ENCODE measurements around the gene DHFR2.
"Not testable (repeated sequence)": the region's sequence is repeated elsewhere in the genome, so short reads cannot be mapped to it uniquely, and the experiment has no call there.

DHFR2 gene

GRCh38 chr3:94065122-94065521, 2.4 kb upstream of the DHFR2 start:
- DNase-seq (ENCODE audit: low spot score), result no peak

DNA sequence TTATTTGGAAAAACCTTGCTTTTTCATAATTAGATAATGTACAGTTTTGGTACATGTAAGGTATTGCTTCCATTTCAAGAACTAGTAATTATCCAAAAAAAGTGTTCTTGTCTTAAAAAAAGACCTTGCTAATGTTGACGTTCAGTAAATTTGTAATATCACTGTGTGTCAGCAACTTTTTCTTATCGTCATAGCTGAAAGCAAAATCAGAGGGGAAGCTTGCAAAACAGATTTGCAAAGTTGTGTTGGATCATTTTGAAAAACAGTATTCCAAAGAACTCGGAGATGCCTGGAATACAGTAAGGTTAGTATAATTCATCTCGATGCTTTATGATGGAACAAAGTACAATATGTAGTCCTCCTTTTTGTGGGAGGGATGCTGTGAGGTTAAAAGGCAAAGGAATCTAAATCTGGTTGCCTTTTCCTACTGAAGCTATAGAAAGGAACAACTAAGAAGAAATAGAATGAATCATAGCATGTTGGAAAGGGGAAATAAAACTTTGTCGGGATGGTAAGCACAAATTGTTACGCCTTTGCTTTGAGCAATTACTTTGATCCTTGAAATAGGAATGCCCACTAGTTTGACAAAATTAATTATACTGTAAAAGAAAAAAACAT, 1.6 kb upstream of the DHFR2 start:
- no peak for DNase-seq (ENCODE audit: low spot score)

- DNase-seq (ENCODE audit: low spot score), result no peak
These were observed 892 bp upstream of the DHFR2 start for GRCh38 chr3:94063496-94064119.

DNA sequence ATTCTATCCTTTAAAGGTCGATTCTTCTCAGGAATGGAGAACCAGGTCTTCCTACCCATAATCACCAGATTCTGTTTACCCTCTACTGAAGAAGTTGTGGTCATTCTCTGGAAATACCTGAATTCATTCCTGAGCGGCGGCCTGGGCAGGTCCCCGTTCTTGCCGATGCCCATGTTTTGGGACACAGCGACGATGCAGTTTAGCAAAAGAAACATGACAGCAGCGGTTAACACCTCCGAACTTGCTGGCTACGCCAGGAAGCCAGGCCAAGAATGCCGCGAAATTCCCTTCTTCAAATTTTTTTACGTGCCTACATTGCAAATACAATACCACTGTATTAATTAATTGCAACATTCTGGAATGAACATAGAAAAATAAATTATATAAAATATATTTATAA, 1.4 kb downstream of the DHFR2 start:
- DNase-seq (ENCODE audit: low spot score), result no peak

DNA sequence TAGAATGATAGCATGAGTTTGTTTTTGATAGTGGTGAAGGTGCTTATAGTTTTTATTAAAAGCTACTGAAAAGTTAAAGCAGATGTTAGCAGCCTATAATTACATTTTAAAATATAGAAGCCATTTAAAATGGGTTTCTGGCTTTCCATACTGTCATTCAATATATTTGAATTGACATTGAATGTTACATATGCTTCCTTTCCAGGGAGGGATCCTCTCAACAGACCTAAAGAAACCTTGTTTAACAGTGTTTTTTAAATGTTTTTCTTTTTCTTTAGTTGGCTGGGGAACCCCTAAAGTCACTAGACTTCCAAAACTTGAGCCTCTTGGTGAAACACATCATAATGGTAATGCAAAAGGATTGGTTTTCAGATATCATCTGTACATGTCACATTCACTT, 12.2 kb downstream of the DHFR2 start:
- no peak for DNase-seq (ENCODE audit: low spot score)

- no peak for DNase-seq (ENCODE audit: low spot score)
These were observed 13.4 kb downstream of the DHFR2 start for GRCh38 chr3:94049267-94049666.

DNA sequence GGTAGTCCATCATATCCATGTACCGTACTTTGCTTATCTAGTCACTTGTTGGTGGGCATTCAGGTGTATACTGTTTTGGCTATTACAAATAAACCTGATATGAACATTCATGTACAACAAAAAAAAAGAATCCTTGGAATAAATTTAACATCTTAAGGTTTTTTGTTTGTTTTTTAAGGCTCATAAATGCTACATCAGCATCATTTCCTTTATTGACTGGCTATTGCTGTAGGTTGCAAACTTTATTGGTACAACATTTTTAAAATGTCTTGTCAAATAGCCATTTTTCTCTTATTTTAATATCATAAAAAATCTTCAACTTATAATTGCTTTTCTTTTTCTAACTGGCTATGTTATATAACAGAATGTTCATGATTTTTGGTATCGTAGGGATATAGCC, 16.2 kb downstream of the DHFR2 start:
- DNase-seq (ENCODE audit: low spot score), result no peak

DNA sequence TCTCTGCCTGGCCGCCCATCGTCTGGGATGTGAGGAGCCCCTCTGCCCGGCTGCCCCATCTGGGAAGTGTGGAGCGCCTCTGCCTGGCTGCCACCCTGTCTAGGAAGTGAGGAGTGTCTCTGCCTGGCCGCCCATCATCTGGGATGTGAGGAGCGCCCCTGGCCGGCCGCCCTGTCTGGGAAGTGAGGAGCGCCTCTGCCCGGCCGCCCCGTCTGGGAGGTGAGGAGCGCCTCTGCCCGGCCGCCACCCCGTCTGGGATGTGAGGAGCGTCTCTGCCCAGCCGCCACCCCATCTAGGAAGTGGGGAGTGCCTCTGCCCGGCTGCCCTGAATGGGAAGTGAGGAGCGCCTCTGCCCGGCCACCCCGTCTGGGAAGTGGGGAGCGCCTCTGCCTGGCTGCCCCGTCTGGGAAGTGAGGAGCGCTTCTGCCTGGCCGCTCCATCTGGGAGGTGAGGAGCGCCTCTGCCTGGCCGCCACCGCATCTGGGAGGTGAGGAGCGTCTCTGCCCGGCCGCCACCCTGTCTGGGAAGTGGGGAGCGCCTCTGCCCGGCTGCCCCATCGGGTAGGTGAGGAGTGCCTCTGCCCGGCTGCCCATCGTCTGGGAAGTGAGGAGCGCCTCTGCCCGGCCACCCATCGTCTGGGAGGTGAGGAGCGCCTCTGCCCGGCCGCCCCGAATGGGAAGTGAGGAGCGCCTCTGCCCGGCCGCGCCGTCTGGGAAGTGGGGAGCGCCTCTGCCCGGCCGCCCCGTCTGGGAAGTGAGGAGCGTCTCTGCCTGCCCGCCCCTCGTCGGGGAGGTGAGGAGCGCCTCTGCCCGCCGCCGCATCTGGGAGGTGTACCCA, 18.4 kb downstream of the DHFR2 start:
- not testable (repeated sequence) for DNase-seq (ENCODE audit: low spot score)

DNA sequence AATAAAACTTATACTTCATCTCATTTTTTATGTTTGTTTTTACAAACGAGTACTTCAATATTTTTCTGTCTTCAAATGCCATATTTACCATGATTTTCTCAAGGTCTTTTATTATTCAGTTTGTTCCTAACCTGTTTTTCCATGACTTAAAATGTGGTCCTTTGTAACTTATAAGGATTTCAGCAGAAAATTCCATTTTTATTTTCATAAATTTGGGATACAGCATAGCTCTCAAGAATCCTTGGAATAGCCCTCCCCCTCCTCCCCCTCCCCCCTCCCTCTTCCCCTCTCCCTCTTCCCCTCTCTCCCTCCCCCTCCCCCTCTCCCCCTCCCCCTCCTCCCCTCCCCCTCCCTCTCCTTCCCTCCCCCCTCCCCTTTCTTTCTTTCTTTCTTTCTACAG, 19.4 kb downstream of the DHFR2 start:
- no peak for DNase-seq (ENCODE audit: low spot score)

DNA sequence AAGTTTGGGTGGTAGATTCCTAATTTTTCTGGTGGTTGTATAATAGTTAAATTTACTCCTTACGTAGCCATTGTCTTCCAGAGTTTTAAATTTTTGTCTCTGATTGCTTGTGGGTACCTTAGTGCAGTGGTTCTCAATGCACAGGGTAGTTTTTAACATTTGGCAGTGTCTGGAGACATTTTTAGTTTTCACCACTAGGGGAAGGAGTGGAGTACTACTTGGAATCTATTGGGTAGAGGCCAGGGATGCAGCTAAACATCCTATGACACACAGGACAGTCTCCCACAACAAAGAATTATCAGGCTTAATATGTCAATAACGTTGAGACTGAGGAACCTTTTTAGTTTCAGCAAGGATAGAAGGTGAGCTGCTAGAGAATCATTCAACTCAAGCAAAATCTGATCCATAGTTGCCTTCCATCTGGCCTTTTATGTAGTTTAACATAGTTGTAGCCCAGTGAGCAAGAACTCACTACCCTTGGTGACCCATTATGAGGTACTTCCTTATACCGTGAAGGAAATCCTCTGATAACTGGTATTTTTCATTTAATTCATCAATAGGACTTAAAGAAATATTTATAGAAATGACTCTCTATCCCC, 25.7 kb downstream of the DHFR2 start:
- no peak for DNase-seq (ENCODE audit: low spot score)

- DNase-seq (ENCODE audit: low spot score), result no peak
These were observed 34.5 kb downstream of the DHFR2 start, which contains the start of gene STX19 for GRCh38 chr3:94028093-94028837. Gene STX19 (minus strand): TSS chr3:94028597. CDS start chr3:94015269, 13,328 bp downstream.

- DNase-seq (ENCODE audit: low spot score), result no peak
These were observed 36.1 kb downstream of the DHFR2 start for GRCh38 chr3:94026623-94027022.

GRCh38 chr3:94024385-94024784, 38.3 kb downstream of the DHFR2 start:
- no peak for DNase-seq (ENCODE audit: low spot score)

- no peak for DNase-seq (ENCODE audit: low spot score)
These were observed 42.4 kb downstream of the DHFR2 start for GRCh38 chr3:94020293-94020692.

- DNase-seq (ENCODE audit: low spot score), result no peak
These were observed 43.1 kb downstream of the DHFR2 start for GRCh38 chr3:94019659-94020058.

DNA sequence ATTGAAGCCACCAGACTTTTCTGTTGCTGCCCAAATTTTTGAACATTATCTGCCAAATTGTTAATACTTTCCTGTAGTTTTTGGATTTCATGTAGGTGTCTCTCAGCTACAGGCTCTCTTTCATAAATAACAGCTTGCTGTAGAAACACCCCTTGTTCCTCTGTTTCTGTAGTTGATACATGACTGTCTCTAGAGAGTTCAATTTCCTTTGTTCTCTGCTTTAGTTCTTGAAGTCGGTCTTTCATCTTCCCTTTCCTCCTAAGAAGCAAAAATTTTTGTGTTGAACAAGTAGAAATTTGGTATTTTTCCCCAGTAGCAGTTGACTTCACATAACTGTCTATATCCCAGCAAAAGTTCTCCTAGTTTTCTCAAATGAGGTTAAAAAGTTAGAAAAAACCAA, 47.7 kb downstream of the DHFR2 start:
- no peak for DNase-seq (ENCODE audit: low spot score)

DNA sequence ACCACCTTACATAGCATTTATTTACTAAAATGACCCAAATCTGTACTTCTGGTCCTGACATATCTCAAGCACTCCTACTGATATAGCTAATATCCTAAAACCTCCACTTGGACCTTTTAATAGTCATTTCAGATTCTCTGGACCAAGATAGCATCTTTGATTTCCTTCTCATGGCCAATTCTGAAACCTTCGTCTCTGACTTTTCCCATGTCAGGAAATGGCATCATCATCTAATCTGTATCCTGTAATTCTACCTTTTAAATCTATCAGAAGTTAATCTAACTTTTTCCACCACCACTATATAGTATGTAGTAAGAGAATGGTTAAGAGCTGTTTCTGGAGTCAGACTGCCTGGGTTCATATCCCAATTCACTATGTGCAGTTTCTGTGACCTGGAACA, 50.5 kb downstream of the DHFR2 start:
- DNase-seq (ENCODE audit: low spot score), result no peak

DNA sequence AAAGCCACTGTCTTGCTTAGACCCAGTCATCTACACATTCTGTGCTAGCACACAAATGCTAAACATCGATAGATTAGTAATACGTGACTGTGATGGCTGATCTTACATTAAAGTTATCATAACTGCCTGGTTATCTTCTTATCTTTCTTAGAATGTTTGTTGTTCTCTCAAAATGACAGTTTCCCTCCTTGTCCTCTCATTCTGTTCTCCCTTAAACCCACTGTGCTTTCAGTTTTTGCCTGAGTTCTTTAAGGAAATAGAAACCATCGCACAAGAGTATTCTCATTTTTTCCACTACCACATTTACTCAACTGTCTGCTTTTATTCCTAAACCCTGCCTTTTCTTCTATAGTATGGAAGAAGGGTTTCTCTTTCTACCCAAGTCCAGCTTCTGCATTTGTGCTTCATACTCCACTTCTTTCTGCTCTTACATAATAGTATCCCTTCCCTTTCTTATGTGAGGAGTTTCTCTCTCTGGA, 51.4 kb downstream of the DHFR2 start:
- no peak for DNase-seq (ENCODE audit: low spot score)

DNA sequence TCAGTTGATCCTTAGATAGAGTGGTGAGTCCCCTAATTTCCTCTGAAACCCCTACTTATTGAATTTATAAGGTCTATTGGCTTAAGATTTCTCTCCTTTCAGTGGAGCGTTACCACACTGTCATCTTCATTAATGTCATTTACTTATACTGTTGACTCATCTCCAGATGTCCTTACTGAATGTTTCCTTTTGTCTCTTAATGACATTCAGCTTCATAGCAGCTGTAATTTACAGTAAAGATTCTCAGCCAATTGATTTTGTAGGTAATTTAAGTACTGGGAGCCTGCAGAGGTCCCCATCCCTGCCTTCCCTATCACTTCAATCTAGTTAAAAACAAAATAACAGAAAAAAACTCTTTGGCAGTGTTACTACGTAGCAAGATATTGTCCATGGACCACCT, 53.1 kb downstream of the DHFR2 start:
- no peak for DNase-seq (ENCODE audit: low spot score)

GRCh38 chr3:94008253-94008652, 54.5 kb downstream of the DHFR2 start:
- DNase-seq (ENCODE audit: low spot score), result no peak

Data from ecto neural progenitor cell (in vitro differentiated cells).